ENCODE results near the gene PKMYT1.
A peak's percentile ranks its signal among the peaks of the same experiment; 100 is the strongest.
"Not testable (repeated sequence)": the region's sequence is repeated elsewhere in the genome, so short reads cannot be mapped to it uniquely, and the experiment has no call there.

The PKMYT1 gene

DNA sequence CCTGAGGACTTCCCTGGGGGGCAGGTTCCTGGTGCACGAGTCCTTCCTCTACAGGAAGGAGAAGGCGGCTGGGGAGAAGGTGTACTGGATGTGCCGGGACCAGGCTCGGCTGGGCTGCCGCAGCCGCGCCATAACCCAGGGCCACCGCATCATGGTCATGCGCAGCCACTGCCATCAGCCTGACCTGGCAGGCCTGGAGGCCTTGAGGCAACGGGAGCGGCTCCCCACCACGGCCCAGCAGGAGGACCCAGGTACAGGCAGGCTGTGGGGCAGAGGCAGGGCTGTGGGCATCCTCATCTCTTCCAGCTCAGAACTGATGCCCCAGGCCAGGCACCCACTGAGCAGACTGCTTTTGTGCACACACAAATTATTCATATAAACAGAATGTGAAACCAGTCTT lies 42.0 kb downstream of the PKMYT1 start:
- DNase-seq = no peak

DNA sequence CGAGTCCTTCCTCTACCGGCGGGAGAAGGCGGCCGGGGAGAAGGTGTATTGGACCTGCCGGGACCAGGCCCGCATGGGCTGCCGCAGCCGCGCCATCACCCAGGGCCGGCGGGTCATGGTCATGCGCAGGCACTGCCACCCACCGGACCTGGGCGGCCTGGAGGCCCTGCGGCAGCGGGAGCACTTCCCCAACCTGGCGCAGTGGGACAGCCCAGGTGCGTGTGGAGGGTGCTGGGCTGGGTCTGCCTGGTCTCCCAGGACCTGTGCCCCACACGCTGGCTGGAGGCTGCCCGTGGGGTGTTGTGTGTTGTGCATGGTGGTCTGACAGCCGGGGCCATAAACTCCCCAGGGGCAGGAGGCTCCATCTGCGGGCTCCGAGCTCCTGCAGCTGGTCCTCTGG lies 43.1 kb downstream of the PKMYT1 start:
- DNase-seq = no peak

DNA sequence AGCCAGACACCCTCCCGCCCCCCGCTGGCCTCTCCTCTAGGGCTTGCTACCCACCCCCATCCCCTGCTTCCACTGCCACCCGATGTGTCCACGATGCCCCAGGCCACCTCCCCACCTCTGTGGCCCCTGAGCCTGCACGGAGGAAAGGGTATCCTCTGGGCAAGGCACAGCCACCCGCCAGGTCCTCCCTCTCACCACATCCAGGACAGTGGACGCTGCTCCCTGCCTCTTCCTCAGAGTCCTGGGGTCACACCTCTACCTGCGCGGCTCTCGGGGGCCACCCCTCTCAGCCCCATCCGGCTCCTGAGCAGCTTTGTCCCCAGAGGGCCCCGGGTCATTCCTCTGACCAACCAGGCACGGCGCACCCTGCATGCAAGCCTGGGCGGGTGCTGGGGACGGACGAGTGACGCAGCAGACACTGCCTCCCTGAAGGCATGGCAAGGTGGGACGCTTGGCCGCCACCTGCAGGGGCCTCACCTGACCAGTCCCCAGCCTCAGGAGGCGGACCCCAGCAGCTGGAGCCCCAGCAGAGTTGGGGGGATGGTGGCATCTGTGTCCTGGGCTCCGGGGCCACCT lies 43.7 kb downstream of the PKMYT1 start:
- DNase-seq = no peak

DNA sequence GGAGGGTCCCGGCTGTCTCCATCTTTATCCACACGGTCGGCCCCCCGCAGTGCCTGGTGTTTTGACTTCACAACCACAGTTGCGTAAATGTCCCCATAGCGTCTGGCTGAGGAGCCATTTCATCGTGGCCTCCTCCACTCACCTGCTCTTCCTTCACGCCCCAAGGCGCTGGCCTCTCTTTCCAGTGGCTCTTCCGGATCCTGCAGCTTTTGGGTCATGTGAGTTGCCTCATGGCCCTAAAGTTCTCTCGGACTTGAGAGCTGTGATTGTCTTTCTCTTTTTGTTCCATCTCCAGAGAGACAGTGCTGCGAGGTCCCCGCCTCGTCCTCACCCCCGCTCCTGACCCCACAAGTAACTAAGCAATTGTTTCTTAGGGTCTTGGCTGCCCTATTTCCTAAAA lies 45.8 kb downstream of the PKMYT1 start:
- DNase-seq = no peak

DNA sequence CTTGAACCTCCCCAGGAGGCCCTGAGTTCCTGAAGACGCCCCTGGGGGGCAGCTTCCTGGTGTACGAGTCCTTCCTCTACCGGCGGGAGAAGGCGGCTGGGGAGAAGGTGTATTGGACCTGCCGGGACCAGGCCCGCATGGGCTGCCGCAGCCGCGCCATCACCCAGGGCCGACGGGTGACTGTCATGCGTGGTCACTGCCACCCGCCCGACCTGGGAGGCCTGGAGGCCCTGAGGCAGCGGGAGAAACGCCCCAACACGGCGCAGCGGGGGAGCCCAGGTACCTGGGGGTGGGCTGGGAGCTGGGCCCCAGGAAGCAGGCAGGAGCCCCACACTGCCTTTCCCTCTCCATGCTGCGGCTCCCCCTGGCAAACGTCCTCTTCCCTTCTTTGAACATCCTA lies 46.5 kb downstream of the PKMYT1 start:
- DNase-seq = no peak

DNA sequence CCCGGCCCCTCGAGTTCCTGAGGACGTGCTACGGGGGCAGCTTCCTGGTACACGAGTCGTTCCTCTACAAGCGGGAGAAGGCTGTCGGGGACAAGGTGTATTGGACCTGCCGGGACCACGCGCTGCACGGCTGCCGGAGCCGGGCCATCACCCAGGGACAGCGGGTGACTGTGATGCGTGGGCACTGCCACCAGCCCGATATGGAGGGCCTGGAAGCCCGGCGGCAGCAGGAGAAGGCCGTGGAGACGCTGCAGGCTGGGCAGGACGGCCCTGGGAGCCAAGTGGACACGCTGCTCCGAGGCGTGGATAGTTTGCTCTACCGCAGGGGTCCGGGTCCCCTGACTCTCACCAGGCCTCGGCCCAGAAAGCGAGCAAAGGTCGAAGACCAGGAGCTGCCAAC lies 47.1 kb downstream of the PKMYT1 start:
- no peak for DNase-seq

DNA sequence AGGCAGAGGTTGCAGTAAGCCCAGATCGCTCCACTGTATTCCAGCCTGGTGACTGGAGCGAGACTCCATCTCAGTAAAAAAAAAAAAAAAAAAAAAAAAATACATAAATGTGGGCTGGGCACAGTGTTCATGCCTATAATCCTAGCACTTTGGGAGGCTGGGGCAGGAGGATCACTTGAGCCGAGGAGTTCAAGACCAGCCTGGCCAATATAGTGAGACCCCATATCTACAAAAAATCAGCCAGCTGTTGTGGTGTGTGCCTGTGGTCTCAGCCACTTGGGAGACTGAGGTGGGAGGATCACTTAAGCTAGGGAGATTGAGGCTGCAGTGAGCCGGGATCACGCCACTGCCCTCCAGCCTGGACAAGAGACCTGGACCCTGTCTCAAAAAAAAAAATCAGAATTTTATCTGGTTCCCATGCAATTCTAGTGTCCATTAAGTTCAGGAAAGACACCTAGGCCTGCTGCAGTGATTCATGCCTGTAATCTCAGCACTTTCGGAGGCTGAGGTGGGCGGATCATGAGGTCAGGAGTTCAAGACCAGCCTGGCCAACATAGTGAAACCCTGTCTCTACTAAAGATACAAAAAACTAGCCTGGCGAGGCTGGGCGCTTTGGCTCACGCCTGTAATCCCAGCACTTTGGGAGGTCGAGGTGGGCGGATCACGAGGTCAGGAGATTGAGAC lies 48.9 kb downstream of the PKMYT1 start:
- DNase-seq = not testable (repeated sequence)

DNA sequence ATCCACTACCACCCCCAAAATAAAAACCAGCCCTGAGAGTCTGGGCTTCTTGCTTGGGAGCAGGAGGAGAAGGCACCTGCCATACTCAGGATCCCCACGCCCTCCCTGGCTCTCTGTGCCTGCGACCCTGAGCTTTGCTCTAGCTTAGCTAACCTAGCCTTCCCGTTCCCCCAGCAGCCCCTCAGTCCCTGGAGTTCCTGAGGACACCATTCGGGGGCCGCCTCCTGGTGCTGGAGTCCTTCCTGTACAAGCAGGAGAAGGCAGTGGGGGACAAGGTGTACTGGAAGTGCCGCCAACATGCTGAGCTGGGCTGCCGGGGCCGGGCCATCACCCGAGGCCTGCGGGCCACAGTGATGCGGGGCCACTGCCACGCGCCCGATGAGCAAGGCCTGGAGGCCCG lies 50.0 kb downstream of the PKMYT1 start:
- no peak for DNase-seq

DNA sequence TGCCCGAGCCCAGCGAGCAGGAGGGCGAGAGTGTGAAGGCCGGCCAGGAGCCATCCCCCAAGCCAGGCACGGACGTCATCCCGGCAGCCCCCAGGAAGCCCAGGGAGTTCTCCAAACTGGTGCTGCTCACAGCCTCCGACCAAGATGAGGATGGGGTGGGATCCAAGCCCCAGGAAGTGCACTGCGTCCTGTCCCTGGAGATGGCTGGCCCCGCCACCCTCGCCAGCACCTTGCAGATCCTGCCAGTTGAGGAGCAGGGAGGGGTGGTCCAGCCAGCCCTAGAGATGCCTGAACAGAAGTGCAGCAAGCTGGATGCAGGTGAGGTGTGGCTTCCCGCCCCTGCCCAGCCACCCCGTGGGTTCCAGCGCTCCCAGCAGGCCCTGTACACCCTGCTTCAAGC lies 50.6 kb downstream of the PKMYT1 start:
- no peak for DNase-seq

DNA sequence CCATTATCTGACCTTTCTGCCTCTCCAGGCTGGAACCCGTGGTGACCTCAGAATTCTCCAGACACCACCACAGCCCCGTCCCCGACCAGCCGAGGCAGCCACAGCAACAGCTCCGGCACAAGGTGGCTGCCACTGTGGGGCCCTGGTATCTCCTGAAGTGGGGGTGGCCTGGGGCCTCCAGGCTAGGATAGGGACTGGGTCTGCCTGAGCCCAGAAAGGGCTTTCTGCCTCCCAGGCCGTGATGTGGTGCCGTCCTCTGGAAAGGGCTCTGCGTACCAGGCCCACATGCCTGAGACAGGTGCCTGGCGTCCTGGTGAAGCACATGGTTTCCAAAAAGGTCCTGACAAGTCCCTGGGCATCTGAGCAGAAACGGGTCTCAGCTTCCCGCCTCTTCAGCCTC lies 51.5 kb downstream of the PKMYT1 start:
- DNase-seq = no peak

DNA sequence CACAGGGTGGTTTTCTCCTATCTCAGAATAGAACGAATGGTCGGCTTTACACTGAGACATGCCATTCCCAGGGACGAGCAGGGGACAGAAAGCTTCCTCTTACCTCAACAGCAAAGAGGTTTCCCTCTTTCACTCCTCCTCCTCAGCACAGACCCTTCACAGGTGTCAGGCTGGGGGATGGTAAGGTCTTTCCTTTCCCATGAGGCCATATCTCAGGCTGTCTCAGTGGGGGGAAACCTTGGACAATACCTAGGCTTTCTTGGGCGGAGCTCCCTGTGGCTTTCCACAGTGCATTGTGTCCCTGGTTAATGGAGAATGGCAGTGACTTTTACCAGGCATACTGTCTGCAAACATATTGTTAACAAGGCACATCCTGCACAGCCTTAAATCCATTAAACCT lies 52.1 kb downstream of the PKMYT1 start:
- DNase-seq = not testable (repeated sequence)

DNA sequence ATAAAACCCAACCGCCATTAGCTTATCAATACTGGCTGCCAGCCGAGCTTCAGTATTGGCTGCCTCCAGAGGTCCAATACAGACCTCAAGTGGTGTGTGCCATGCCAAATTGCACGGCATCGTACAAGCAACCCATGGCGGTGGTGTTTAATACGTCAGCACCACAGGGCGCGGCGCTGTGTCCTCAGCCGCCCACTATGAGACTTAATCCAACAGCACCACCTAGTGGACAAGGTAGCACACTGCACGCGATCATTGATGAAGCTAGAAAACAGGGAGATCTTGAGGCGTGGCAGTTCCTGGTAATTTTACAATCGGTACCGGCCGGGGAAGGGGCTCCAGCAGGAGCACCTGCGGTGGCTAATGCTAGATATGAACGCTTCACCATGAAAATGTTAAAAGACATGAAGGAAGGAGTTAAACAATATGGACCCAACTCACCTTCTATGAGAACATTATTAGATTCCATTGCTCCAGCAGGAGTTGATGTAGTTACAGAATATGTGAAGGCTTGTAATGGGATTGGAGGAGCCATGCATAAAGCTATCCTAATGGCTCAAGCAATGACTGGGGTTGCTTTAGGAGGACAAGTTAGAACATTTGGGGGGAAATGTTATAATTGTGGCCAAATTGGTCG lies 53.1 kb downstream of the PKMYT1 start:
- DNase-seq = peak in 55 of 58 donors; percentile 7 to 88 (median 65)

DNA sequence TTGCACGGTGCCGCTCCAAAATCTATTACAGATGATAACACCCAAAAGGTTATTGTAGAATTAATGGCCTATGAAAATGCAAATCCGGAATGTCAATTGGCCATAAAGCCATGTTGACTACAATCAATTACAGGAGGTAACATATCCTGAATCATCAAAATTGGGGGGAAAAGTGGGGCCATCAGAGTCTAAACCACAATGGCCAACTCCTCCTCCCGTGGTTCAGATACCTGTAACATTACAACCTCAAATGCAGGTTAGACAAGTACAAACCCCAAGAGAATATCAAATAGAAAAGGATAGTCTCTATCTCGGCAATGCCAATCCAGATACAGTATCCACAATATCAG lies 53.6 kb downstream of the PKMYT1 start:
- no peak for DNase-seq

DNA sequence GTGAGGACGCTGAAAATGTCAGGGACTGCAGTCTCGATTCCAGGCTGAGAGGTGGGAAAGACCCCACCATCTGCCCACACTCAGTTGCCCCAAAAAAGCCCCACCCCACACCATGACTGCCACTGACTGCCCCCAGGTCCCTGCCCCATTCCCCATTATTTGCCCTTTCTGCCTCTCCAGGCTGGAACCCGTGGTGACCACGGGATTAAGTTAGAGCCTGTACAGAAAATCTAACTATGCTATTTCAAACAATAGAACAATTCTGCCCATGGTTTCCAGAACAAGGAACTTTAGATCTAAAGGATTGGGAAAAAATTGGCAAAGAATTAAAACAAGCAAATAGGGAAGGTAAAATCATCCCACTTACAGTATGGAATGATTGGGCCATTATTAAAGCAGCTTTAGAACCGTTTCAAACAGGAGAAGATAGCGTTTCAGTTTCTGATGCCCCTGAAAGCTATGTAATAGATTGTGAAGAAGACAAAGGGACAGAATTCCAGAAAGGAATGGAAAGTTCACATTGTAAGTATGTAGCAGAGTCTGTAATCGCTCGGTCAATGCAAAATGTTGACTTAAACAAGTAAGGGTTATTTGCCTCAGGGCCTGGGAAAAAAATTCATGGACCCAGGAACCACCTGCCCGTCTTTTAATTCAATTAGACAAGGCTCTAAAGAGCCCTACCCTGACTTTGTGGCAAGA lies 54.1 kb downstream of the PKMYT1 start:
- DNase-seq = no peak

DNA sequence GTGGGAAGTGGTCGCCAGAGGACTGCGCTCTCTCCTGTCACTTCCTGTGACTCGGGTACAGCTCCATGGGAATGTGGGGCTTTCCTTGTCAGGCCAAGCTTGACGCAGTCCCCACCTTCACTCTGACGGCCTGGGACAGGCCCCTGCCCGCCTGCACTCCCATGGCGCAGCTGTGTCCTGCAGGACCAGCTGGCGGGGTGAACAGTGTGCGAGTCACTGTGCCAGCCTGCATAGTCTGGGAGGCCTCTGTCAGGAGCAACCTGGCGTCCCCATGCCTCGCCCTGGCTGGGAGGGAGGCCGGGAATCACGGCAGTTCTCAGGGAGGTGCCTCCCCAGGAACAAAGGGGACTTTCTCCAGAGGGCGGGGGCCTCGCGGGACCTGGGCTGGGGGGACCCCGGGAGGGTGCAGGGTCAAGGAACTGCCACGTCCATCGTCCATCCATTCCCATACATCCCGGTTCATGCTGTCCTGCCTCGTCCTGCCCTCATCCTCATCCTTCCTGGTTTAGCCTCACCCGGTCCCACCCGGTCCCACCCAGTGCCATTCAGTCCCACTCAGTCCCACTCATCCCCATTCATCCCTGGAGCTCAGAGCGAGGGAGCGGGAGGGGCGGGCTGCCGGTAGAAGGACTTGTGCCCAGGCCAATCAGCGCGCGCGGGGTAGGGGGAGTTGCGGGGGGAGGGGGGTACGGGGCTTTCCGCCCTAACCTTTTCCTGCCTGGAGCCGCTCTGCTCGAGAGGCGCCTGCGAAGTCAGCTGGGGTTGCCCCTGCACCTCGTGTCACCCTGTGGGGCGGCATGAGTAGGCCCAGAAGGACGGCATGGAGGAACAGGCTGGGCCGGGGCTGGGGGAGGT lies 55.1 kb downstream of the PKMYT1 start:
- DNase-seq = peak in 3 of 58 donors; percentile 16 to 33 (median 16)

DNA sequence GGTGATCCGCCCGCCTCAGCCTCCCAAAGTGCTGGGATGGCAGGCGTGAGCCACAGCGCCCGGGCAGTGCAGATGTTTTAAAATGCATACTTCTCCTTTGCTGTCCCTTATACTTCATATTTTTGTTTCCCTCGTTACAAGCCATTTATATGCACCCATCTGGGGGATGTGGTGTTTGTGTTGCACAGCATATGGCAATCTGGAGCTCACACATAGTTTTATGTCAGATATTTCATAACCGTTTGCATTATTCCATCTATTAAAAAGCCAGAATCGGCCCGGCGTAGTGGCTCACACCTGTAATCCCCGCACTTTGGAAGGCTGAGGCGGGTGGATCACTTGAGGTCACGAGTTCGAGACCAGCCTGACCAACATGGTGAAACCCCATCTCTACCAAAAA lies 56.8 kb downstream of the PKMYT1 start:
- DNase-seq = no peak
